ENCODE measurements around the gene FRMD8. TPM values are rescaled to one million over a fixed set of nuclear protein-coding genes. Genes with fewer than 3 reads are reported as not detected.

The FRMD8 gene
- total RNA-seq, 1 experiment from 2014 or later, result 22.7 TPM

- H2AFZ ChIP-seq (ENCODE audit: low read length), result no peak overlapping the region
- no peaks in the 10 kb centered on the region for H3K79me1 ChIP-seq (ENCODE audit: insufficient read depth, low read depth, low read length, poor library complexity, severe bottlenecking)
- no peak overlapping the region for H3K56ac ChIP-seq (ENCODE audit: insufficient read length, low read depth, low read length)
- no peak overlapping the region for H2BK12ac ChIP-seq (ENCODE audit: insufficient read length, low read depth, low read length)
- H4K8ac ChIP-seq (replicated peaks; ENCODE audit: insufficient read length, low read depth, low read length), result no peak overlapping the region
- H2BK5ac ChIP-seq (ENCODE audit: insufficient read length, low read length), result no peak overlapping the region
- no peaks in the 10 kb centered on the region for H3K27me3 ChIP-seq (ENCODE audit: insufficient read depth, low read length)
- Mint-ChIP-seq H3K4me3 (no peak overlapping the region), H3K9me3 (no peaks in the 10 kb centered on the region), H3K27me3 (ENCODE audit: low read depth) (no peaks in the 10 kb centered on the region), H3K36me3 (ENCODE audit: insufficient read depth in 1 of 3, low read depth in 3 of 3) (peaks cover 3 to 33% (median 26%) of the 10 kb centered on the region in 3 experiments; a peak in 6 of 7 replicates), H3K27ac (0 out of 7 replicates have a peak overlapping the region, but pooled peaks of 1 of the 3 experiments have one; percentile 73), H3K4me1 (peaks cover 0 to 17% of the 10 kb centered on the region in 2 experiments; a peak in 3 of 4 replicates)
- no peak overlapping the region for H2BK20ac ChIP-seq (ENCODE audit: low read depth, low read length, poor library complexity, severe bottlenecking)
- no peak overlapping the region for H2BK15ac ChIP-seq (ENCODE audit: low read depth, low read length)
- H4K91ac ChIP-seq (ENCODE audit: insufficient read length, low read depth, low read length), result no peak overlapping the region
- H3K4ac ChIP-seq (ENCODE audit: low read depth, low read length), result no peak overlapping the region
- H3K27ac ChIP-seq (ENCODE audit: insufficient read length, low read depth, low read length), result no peak overlapping the region
- H3K4me1 ChIP-seq (ENCODE audit: insufficient read depth, low read length), result no peaks in the 10 kb centered on the region
- no CpG with 5 or more reads among the region's 16 CpGs for WGBS (ENCODE audit: extremely low coverage, insufficient read length, low lambda C conversion rate)
- DNase-seq, result no peak
- H2BK120ac ChIP-seq (ENCODE audit: low read depth, low read length, poor library complexity, severe bottlenecking), result no peak overlapping the region
- H3K4me2 ChIP-seq (ENCODE audit: insufficient read depth, insufficient read length, low read length), result no peak overlapping the region
- H4K20me1 ChIP-seq (ENCODE audit: control insufficient read depth, insufficient read depth, insufficient read length), result no peaks in the 10 kb centered on the region
- H3K14ac ChIP-seq (ENCODE audit: insufficient read depth, low read length), result no peak overlapping the region
- H3K9ac ChIP-seq (ENCODE audit: extremely low read depth, insufficient read length, low read length), result no peak overlapping the region
- no peak overlapping the region for H3K18ac ChIP-seq (ENCODE audit: insufficient read length, low read depth, low read length)
- H3T11ph ChIP-seq (ENCODE audit: low read length), result no peak overlapping the region
- H3K23ac ChIP-seq (ENCODE audit: insufficient read length, low read depth, low read length), result no peak overlapping the region
- H4K5ac ChIP-seq (ENCODE audit: insufficient read length, low read depth, low read length), result no peak overlapping the region
- no peaks in the 10 kb centered on the region for H3K9me3 ChIP-seq (ENCODE audit: control insufficient read depth, low read depth, low read length)
- no peak overlapping the region for H2AK5ac ChIP-seq (ENCODE audit: insufficient read length, low read length)
- no peaks in the 10 kb centered on the region for H3K79me2 ChIP-seq (ENCODE audit: insufficient read depth, low read length)
- H3K23me2 ChIP-seq (ENCODE audit: insufficient read length, low read depth, low read length, poor library complexity, severe bottlenecking), result no peaks in the 10 kb centered on the region
- TF ChIP-seq, protein P1, sequence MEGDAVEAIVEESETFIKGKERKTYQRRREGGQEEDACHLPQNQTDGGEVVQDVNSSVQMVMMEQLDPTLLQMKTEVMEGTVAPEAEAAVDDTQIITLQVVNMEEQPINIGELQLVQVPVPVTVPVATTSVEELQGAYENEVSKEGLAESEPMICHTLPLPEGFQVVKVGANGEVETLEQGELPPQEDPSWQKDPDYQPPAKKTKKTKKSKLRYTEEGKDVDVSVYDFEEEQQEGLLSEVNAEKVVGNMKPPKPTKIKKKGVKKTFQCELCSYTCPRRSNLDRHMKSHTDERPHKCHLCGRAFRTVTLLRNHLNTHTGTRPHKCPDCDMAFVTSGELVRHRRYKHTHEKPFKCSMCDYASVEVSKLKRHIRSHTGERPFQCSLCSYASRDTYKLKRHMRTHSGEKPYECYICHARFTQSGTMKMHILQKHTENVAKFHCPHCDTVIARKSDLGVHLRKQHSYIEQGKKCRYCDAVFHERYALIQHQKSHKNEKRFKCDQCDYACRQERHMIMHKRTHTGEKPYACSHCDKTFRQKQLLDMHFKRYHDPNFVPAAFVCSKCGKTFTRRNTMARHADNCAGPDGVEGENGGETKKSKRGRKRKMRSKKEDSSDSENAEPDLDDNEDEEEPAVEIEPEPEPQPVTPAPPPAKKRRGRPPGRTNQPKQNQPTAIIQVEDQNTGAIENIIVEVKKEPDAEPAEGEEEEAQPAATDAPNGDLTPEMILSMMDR (conservative IDR thresholded peaks at IDR 0.05), result no peak
These were observed 12.0 kb downstream of the FRMD8 start for GRCh38 chr11:65398362-65398910.

Measured in H9 (cell line).